Endodermal cell (in vitro differentiated cells): Measurements from ENCODE around the gene RHBDD3. TPM values are rescaled to one million over a fixed set of nuclear protein-coding genes. Genes with fewer than 3 reads are reported as not detected.
"Not testable (repeated sequence)": the region's sequence is repeated elsewhere in the genome, so short reads cannot be mapped to it uniquely, and the experiment has no call there.

ENCODE experiments used
- DNase-seq: peaks from one replicate; pipeline ENCODE4 v3.0.0-alpha.2; 2017
- H3K27ac ChIP-seq: 2 replicates; pipeline ENCODE4 v1.5.1; 2013; ENCODE audit warnings: mild to moderate bottlenecking, low read depth, low read length, moderate library complexity
- H3K27me3 ChIP-seq: 2 replicates; pipeline ENCODE4 v1.6.1; 2013; ENCODE audit warnings: mild to moderate bottlenecking, low read length, moderate library complexity; ENCODE audit not compliant: insufficient read depth, control insufficient read depth, poor library complexity, severe bottlenecking
- H3K36me3 ChIP-seq: 2 replicates; pipeline ENCODE4 v1.7.0; 2013; ENCODE audit warnings: mild to moderate bottlenecking, low read length, moderate library complexity; ENCODE audit not compliant: control insufficient read depth, insufficient read depth
- H3K4me1 ChIP-seq: one replicate; pipeline ENCODE4 v1.7.0; 2013; ENCODE audit warnings: low read length; ENCODE audit not compliant: control insufficient read depth, insufficient read depth
- H3K4me3 ChIP-seq: 2 replicates; pipeline ENCODE4 v1.5.1; 2013; ENCODE audit warnings: mild to moderate bottlenecking, low read length, moderate library complexity
- H3K9ac ChIP-seq: 2 replicates; pipeline ENCODE4 v1.6.1; 2013; ENCODE audit warnings: mild to moderate bottlenecking, low read length, moderate library complexity; ENCODE audit not compliant: poor library complexity, severe bottlenecking; ENCODE audit errors: extremely low read depth
- H3K9me3 ChIP-seq: 2 replicates; pipeline ENCODE4 v1.6.1; 2013; ENCODE audit warnings: mild to moderate bottlenecking, low read length, moderate library complexity; ENCODE audit not compliant: control insufficient read depth
- H3K27ac Mint-ChIP-seq: 2 replicates; pipeline ENCODE4 v1.8.0; 2020; ENCODE audit warnings: mixed read lengths
- H3K27me3 Mint-ChIP-seq: 2 replicates; pipeline ENCODE4 v1.8.0; 2021; ENCODE audit warnings: mild to moderate bottlenecking, mixed read lengths; ENCODE audit not compliant: insufficient read depth
- H3K36me3 Mint-ChIP-seq: 2 replicates; pipeline ENCODE4 v1.8.0; 2020; ENCODE audit warnings: low read depth, mixed read lengths
- H3K4me1 Mint-ChIP-seq: 2 replicates; pipeline ENCODE4 v1.8.0; 2020; ENCODE audit warnings: mixed read lengths
- H3K4me3 Mint-ChIP-seq: 2 replicates; pipeline ENCODE4 v1.8.0; 2020; ENCODE audit warnings: mild to moderate bottlenecking, moderate library complexity, mixed read lengths
- H3K9me3 Mint-ChIP-seq: 2 replicates; pipeline ENCODE4 v1.8.0; 2020; ENCODE audit warnings: mild to moderate bottlenecking, mixed read lengths
- CTCF ChIP-seq: fragments of 200-600 bp; sonication (generic); conservative IDR thresholded peaks from 2 replicates; pipeline ENCODE4 v1.5.0; 2021; ENCODE audit warnings: antibody characterized with exemption, mild to moderate bottlenecking
- WGBS, 2 experiments: methylation state at CpG; one replicate each; pipeline versions ENCODE4 v1.1.5 to v1.1.7; 2013; ENCODE audit warnings: missing lambda C conversion rate in 2 of 2, mixed read lengths in 1 of 2; ENCODE audit not compliant: insufficient coverage in 1 of 2, insufficient read length in 1 of 2; 5-methylcytosine and 5-hydroxymethylcytosine counted together
- total RNA-seq, 2 donors: library from RNA; stranded (reverse); fragmentation: NEBNext Ultra II Directional in 1 of 2; extraction: Animal tissue kit (Norgen Biotek cat#: 25700) in 1 of 2; gene quantifications; 2 replicates in 1 of 2; 3 replicates in 1 of 2; pipeline ENCODE4 v1.2.1, GENCODE V29; 2021

RHBDD3 gene
- total RNA-seq, 2 donors from 2014 or later: 65.0 to 75.2 TPM

- H3K4me3 ChIP-seq: no peak overlapping the region
Observed at GRCh38 chr22:29245626-29246385, 22.0 kb downstream of the RHBDD3 start.

DNA sequence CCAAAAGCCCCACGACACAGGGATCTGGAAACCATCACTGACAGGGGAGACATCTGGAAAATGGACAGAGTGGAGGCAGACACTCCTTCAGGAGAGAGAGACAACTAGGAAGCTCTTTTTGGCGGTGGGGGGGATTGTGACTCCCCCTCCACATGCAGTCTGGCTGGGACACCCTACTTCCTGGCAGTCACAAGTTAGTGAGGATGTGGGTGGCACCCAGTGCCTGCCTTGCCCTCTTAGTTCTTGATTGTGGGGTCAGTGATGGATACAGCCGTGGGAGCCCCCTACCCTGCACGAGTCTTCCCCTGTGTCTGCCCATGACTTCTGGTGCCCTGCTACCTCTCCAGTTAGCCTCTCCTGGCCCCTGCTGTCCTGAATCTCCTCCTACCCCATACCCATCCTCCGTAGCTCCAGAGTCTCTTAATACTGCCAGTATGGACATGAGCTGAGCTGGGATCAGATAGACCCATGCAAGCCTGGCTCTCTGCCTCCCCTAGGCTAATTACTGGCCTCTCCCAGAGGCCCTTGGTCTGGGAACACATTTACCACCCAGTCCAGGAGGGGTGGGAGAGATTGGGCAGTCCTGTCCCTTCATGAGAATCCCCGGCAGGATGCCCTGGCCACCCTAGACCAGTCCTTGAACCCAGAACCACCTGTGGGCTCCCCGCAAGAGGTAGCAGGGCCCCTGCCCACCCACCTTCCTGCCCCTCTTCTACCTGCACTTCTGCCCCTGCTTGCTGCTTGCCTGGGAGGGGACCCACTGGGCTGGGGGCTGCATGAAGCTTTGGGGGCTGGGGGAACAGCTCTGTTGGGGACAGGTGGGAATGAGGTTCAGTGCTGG lies 22.8 kb downstream of the RHBDD3 start:
- H3K36me3 Mint-ChIP-seq: peaks cover 37% of the 10 kb centered on the region
- 87 to 88% methylated on average over 3 to 7 of the region's 7 CpGs for WGBS, 2 experiments
- Histone ChIP-seq H3K4me3 (no peak overlapping the region), H3K9ac (no peak overlapping the region), H3K27ac (no peak overlapping the region), H3K4me1 (no peaks in the 10 kb centered on the region), H3K27me3 (no peaks in the 10 kb centered on the region), H3K9me3 (peaks cover 15% of the 10 kb centered on the region), H3K36me3 (no peaks in the 10 kb centered on the region)
- H3K4me1 Mint-ChIP-seq: no peaks in the 10 kb centered on the region
- peak; percentile 61 for DNase-seq
- peaks cover 25% of the 10 kb centered on the region for H3K9me3 Mint-ChIP-seq
- no peak overlapping the region for H3K4me3 Mint-ChIP-seq
- TF ChIP-seq CTCF: no peak
- H3K27ac Mint-ChIP-seq: no peak overlapping the region
- H3K27me3 Mint-ChIP-seq: peaks cover 1% of the 10 kb centered on the region

More at GRCh38 chr22:29245626-29246385, 22.0 kb downstream of the RHBDD3 start:
- Mint-ChIP-seq H3K4me1 (no peaks in the 10 kb centered on the region), H3K36me3 (peaks cover 32% of the 10 kb centered on the region), H3K9me3 (peaks cover 21% of the 10 kb centered on the region), H3K4me3 (no peak overlapping the region), H3K27me3 (peaks cover 1% of the 10 kb centered on the region), H3K27ac (no peak overlapping the region)
- Histone ChIP-seq H3K36me3 (no peaks in the 10 kb centered on the region), H3K27me3 (no peaks in the 10 kb centered on the region), H3K9me3 (peaks cover 15% of the 10 kb centered on the region), H3K4me1 (no peaks in the 10 kb centered on the region), H3K9ac (no peak overlapping the region), H3K27ac (no peak overlapping the region)
- TF ChIP-seq CTCF: peak; percentile 94
- 49 to 55% methylated on average over 10 to 11 of the region's 11 CpGs for WGBS, 2 experiments
- peak; percentile 91 for DNase-seq

GRCh38 chr22:29243874-29244446 lies 23.8 kb downstream of the RHBDD3 start:
- H3K27me3 ChIP-seq: no peaks in the 10 kb centered on the region
- 82 to 91% methylated on average over 8 to 9 of the region's 11 CpGs for WGBS, 2 experiments
- DNase-seq: no peak
- peaks cover 20% of the 10 kb centered on the region for H3K9me3 ChIP-seq
- Mint-ChIP-seq H3K27ac (no peak overlapping the region), H3K4me1 (no peaks in the 10 kb centered on the region), H3K27me3 (peaks cover 1% of the 10 kb centered on the region), H3K36me3 (peaks cover 42% of the 10 kb centered on the region), H3K9me3 (peaks cover 29% of the 10 kb centered on the region), H3K4me3 (no peak overlapping the region)
- H3K4me1 ChIP-seq: no peaks in the 10 kb centered on the region
- no peak overlapping the region for H3K4me3 ChIP-seq
- no peak overlapping the region for H3K9ac ChIP-seq
- TF ChIP-seq CTCF: no peak
- no peak overlapping the region for H3K27ac ChIP-seq
- H3K36me3 ChIP-seq: no peaks in the 10 kb centered on the region

- Mint-ChIP-seq H3K36me3 (peaks cover 46% of the 10 kb centered on the region), H3K9me3 (peaks cover 33% of the 10 kb centered on the region)
- 87 to 92% methylated on average over 7 to 9 of the region's 9 CpGs for WGBS, 2 experiments
- not testable (repeated sequence) for H3K4me3 Mint-ChIP-seq, H3K27ac ChIP-seq, H3K4me3 ChIP-seq, H3K4me1 ChIP-seq, H3K27me3 Mint-ChIP-seq, H3K9ac ChIP-seq, H3K36me3 ChIP-seq, DNase-seq, H3K4me1 Mint-ChIP-seq, H3K27me3 ChIP-seq, H3K27ac Mint-ChIP-seq
- peaks cover 20% of the 10 kb centered on the region for H3K9me3 ChIP-seq
Observed at GRCh38 chr22:29240481-29240880, 27.3 kb downstream of the RHBDD3 start.
